ENCODE data around the gene MS4A10.

The MS4A10 gene

DNA sequence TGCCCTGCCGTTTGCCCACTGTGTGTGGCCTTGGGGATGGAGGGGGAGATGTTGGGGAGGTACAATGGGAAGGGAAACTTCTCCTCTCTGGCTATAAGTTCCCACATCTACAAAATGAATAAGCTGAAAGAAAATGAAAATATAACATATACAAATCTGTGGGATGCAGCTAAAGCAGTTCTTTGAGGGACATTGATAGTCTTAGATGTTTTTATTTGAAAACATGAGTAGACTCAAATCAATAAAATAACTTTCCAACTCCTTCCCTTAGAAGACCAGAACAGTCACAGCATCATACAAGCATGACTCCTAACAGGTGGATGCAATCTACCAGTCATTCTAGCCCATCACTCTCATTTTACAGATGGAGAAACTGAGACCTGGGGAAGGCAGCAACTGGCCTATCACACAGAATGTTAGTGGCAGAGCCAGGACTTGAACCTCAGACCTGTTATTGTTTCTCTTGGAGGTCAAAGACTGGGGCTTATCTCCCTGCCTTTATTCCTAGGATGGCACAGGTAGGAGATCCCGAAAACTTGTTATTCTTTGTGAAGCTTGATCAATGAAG, 31.5 kb downstream of the MS4A10 start:
- TF ChIP-seq FOXP2 (optimal IDR thresholded peaks at IDR 0.05; ENCODE audit: borderline replicate concordance, extremely low read depth, extremely low read length, insufficient read depth) (no peak), SIN3A (IDR thresholded peaks at IDR 0.05; ENCODE audit: borderline replicate concordance, insufficient read depth, low read length) (no peak), REST (IDR thresholded peaks at IDR 0.05; ENCODE audit: insufficient read depth in 1 of 2, low read depth in 2 of 2, low read length in 2 of 2) (no peak), TAF1 (IDR thresholded peaks at IDR 0.05; ENCODE audit: borderline replicate concordance, insufficient read depth, low read length) (no peak), POLR2AphosphoS5 (IDR thresholded peaks at IDR 0.05; ENCODE audit: low read depth, low read length) (no peak)

- no peak for TF ChIP-seq TAF1 (IDR thresholded peaks at IDR 0.05; ENCODE audit: borderline replicate concordance, insufficient read depth, low read length)
- no peak for TF ChIP-seq REST (IDR thresholded peaks at IDR 0.05; ENCODE audit: insufficient read depth in 1 of 2, low read depth in 2 of 2, low read length in 2 of 2)
- TF ChIP-seq POLR2AphosphoS5 (IDR thresholded peaks at IDR 0.05; ENCODE audit: low read depth, low read length): no peak
- TF ChIP-seq SIN3A (IDR thresholded peaks at IDR 0.05; ENCODE audit: borderline replicate concordance, insufficient read depth, low read length): no peak
- TF ChIP-seq FOXP2 (optimal IDR thresholded peaks at IDR 0.05; ENCODE audit: borderline replicate concordance, extremely low read depth, extremely low read length, insufficient read depth): no peak
Measured at GRCh38 chr11:60818057-60818456, 32.9 kb downstream of the MS4A10 start.

DNA sequence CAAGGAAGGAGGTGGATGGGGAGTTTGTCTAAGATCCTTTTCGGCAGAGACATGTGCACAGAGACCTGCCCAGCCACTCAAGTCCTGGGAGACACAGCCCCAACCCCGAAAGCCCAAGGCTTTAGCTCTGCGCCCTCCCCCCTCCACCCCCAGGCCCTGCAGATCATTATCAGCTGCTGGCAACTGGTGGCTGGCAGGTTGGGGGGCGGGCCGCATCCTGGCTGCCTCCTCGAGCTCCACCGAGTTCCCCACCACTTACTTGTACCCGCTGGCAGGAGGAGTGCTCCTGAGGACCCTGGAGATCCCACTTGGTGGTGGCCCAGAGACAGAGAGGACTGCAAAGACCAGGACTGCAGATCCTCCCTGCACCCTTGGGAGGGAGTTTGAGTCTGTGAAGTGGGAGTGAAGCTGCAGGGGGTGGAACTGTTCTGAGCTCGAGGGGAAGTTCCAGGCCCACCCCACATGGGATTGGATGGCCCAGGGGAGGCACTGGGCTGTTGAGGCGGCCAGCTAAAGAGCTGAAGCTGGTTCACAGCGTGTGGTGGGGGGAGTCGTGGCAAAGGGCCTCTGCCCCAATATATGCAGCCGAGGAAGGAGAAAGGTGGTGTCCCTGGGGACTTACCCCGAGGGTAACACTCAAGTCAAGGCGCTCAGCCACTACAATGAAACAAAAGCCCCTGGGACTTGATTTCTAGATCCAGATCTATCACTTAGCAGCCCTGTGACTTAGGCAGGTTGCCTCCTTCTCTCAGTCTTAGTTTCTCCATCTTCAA, 36.9 kb downstream of the MS4A10 start:
- TF ChIP-seq POLR2AphosphoS5 (IDR thresholded peaks at IDR 0.05; ENCODE audit: low read depth, low read length) (no peak), REST (IDR thresholded peaks at IDR 0.05; ENCODE audit: insufficient read depth in 1 of 2, low read depth in 2 of 2, low read length in 2 of 2) (no peak), TAF1 (IDR thresholded peaks at IDR 0.05; ENCODE audit: borderline replicate concordance, insufficient read depth, low read length) (no peak), SIN3A (IDR thresholded peaks at IDR 0.05; ENCODE audit: borderline replicate concordance, insufficient read depth, low read length) (no peak), FOXP2 (optimal IDR thresholded peaks at IDR 0.05; ENCODE audit: borderline replicate concordance, extremely low read depth, extremely low read length, insufficient read depth) (no peak)

DNA sequence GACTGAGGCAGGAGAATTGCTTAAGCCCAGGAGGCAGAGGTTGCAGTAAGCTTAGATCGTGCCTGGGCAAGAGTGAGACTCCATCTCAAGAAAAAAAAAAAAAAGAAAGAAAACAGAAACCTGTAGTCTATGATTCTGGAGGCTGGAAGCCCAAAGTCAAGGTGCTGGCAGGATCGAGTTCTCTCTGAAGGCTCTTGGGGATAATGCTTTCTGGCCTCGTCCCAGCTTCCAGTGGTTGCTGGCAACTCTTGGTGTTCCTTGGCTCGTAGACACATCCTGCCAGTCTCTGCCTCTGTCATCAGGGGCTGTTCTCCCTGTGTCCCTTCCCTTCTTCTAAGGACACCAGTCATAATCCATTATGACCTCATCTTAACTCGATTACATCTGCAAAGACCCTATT, 40.0 kb downstream of the MS4A10 start:
- no peak for TF ChIP-seq POLR2AphosphoS5 (IDR thresholded peaks at IDR 0.05; ENCODE audit: low read depth, low read length)
- no peak for TF ChIP-seq REST (IDR thresholded peaks at IDR 0.05; ENCODE audit: insufficient read depth in 1 of 2, low read depth in 2 of 2, low read length in 2 of 2)
- no peak for TF ChIP-seq TAF1 (IDR thresholded peaks at IDR 0.05; ENCODE audit: borderline replicate concordance, insufficient read depth, low read length)
- no peak for TF ChIP-seq SIN3A (IDR thresholded peaks at IDR 0.05; ENCODE audit: borderline replicate concordance, insufficient read depth, low read length)
- no peak for TF ChIP-seq FOXP2 (optimal IDR thresholded peaks at IDR 0.05; ENCODE audit: borderline replicate concordance, extremely low read depth, extremely low read length, insufficient read depth)
